ENCODE results near the gene EEF1AKMT2. TPM values are rescaled to one million over a fixed set of nuclear protein-coding genes. Genes with fewer than 3 reads are reported as not detected.
"Not testable (repeated sequence)": the region's sequence is repeated elsewhere in the genome, so short reads cannot be mapped to it uniquely, and the experiment has no call there.

The EEF1AKMT2 gene
- total and polyA plus RNA-seq, 9 of the 15 experiments (the other 6 are each of a cell fraction or from before 2014, with no cell fraction given) = 9.3 to 34.3 (median 23.7) TPM

- Histone ChIP-seq H4K20me1 (replicated peaks; ENCODE audit: control insufficient read depth, insufficient read depth, low read length) (0 out of 2 replicates have a peak, but pooled peaks cover 5% of the 10 kb centered on the region), H3K27ac (ENCODE audit: extremely low read depth, low read depth, low read length) (no peak overlapping the region), H3K9me1 (ENCODE audit: control insufficient read depth, insufficient read depth, low read length) (no peaks in the 10 kb centered on the region), H2AFZ (ENCODE audit: low read depth, low read length) (no peak overlapping the region), H3K4me1 (replicated peaks in 1 of 2; ENCODE audit: control insufficient read depth in 2 of 2, insufficient read depth in 2 of 2, low read length in 2 of 2) (peaks cover 5 to 18% of the 10 kb centered on the region in 2 experiments; a peak in 4 of 5 replicates), H3K9me3 (replicated peaks; ENCODE audit: control insufficient read depth, insufficient read depth, low read depth, low read length) (no peaks in the 10 kb centered on the region), H3K4me2 (ENCODE audit: insufficient read depth, low read length) (no peak overlapping the region), H3K27me3 (ENCODE audit: control insufficient read depth in 2 of 2, insufficient read depth in 2 of 2, low read length in 2 of 2) (no peaks in the 10 kb centered on the region), H3K9ac (ENCODE audit: insufficient read depth in 1 of 2, low read depth in 2 of 2, low read length in 2 of 2) (no peak overlapping the region), H3K36me3 (ENCODE audit: control insufficient read depth, insufficient read depth, low read length) (peaks cover 14% of the 10 kb centered on the region), H3K4me3 (no peak overlapping the region), H3K79me2 (ENCODE audit: control insufficient read depth, insufficient read depth, low read length) (peaks cover 16% of the 10 kb centered on the region)
- FAIRE-seq = no peak
- WGBS (ENCODE audit: insufficient coverage, low coverage, missing lambda C conversion rate) = 71% methylated on average over 2 of the region's 2 CpGs
- in situ Hi-C loops (cut with MboI) (loop anchor here (10.0 kb wide), 1 partner anchor 298 kb away; no protein-coding TSS in a partner anchor), intact Hi-C loops (cut with micrococcal nuclease) (loop anchor here (10.0 kb wide), 1 partner anchor 78 kb away; no protein-coding TSS in a partner anchor)
- CTCF ChIA-PET (ENCODE audit: low intra/inter-chr PET ratio) = no interaction called here
- DNase-seq (ENCODE audit: extremely low read depth in 1 of 4, low spot score in 3 of 4) = no peak
- POLR2A ChIA-PET = interaction anchor here (0.6 to 2.5 kb wide), 3 partner anchors 11 to 64 kb away, joined by 3 to 10 read pairs (median 3); no protein-coding TSS in a partner anchor
- TF ChIP-seq, protein P1, sequence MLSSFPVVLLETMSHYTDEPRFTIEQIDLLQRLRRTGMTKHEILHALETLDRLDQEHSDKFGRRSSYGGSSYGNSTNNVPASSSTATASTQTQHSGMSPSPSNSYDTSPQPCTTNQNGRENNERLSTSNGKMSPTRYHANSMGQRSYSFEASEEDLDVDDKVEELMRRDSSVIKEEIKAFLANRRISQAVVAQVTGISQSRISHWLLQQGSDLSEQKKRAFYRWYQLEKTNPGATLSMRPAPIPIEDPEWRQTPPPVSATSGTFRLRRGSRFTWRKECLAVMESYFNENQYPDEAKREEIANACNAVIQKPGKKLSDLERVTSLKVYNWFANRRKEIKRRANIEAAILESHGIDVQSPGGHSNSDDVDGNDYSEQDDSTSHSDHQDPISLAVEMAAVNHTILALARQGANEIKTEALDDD (IDR thresholded peaks at IDR 0.05) = no peak
- no peak for TF ChIP-seq MAX (CRISPR knock-in tag; IDR thresholded peaks at IDR 0.05)
- TF ChIP-seq ZNF184 (CRISPR knock-in tag; IDR thresholded peaks at IDR 0.05) = no peak
- no peak for TF ChIP-seq AFF4 (CRISPR knock-in tag; IDR thresholded peaks at IDR 0.05)
- TF ChIP-seq NFXL1 (CRISPR knock-in tag; IDR thresholded peaks at IDR 0.05) = no peak
- TF ChIP-seq ZZZ3 (IDR thresholded peaks at IDR 0.05) = no peak
- TF ChIP-seq SRF (CRISPR knock-in tag; IDR thresholded peaks at IDR 0.05) = no peak
- ATAC-seq = no peak
- no TSS peak for BruUV-seq (replicated peaks)
Measured at GRCh38 chr10:124746992-124747391, 44.7 kb downstream of the EEF1AKMT2 start.

- H3K27ac ChIP-seq (ENCODE audit: extremely low read depth, low read depth, low read length); BruUV-seq (replicated peaks); H3K4me2 ChIP-seq (ENCODE audit: insufficient read depth, low read length); DNase-seq (ENCODE audit: extremely low read depth in 1 of 4, low spot score in 3 of 4); H3K4me3 ChIP-seq; ATAC-seq; H3K9me1 ChIP-seq (ENCODE audit: control insufficient read depth, insufficient read depth, low read length); H3K9ac ChIP-seq (ENCODE audit: insufficient read depth in 1 of 2, low read depth in 2 of 2, low read length in 2 of 2); H3K27me3 ChIP-seq (ENCODE audit: control insufficient read depth in 2 of 2, insufficient read depth in 2 of 2, low read length in 2 of 2); FAIRE-seq; H4K20me1 ChIP-seq (replicated peaks; ENCODE audit: control insufficient read depth, insufficient read depth, low read length); H2AFZ ChIP-seq (ENCODE audit: low read depth, low read length); H3K9me3 ChIP-seq (replicated peaks; ENCODE audit: control insufficient read depth, insufficient read depth, low read depth, low read length): not testable (repeated sequence)
- POLR2A ChIA-PET = interaction anchor here (1.0 to 2.5 kb wide), 2 partner anchors 12 to 14 kb away, joined by 3 to 10 read pairs; no protein-coding TSS in a partner anchor
- 87% methylated on average over 5 of the region's 8 CpGs for WGBS (ENCODE audit: insufficient coverage, low coverage, missing lambda C conversion rate)
- H3K79me2 ChIP-seq (ENCODE audit: control insufficient read depth, insufficient read depth, low read length) = peaks cover 22% of the 10 kb centered on the region
- in situ Hi-C loops (cut with MboI) = loop anchor here (10.0 kb wide), 1 partner anchor 298 kb away; no protein-coding TSS in a partner anchor
- H3K4me1 ChIP-seq (replicated peaks in 1 of 2; ENCODE audit: control insufficient read depth in 2 of 2, insufficient read depth in 2 of 2, low read length in 2 of 2) = peaks cover 9 to 19% of the 10 kb centered on the region in 2 experiments; a peak in 4 of 5 replicates
- CTCF ChIA-PET (ENCODE audit: low intra/inter-chr PET ratio) = interaction anchor here (2.5 to 2.7 kb wide), 2 partner anchors 206 to 215 kb away, joined by 14 to 17 read pairs; no protein-coding TSS in a partner anchor
- intact Hi-C loops (cut with micrococcal nuclease) = loop anchor here (10.0 kb wide), 1 partner anchor 78 kb away; no protein-coding TSS in a partner anchor
- peaks cover 14% of the 10 kb centered on the region for H3K36me3 ChIP-seq (ENCODE audit: control insufficient read depth, insufficient read depth, low read length)
Measured at GRCh38 chr10:124746447-124746846, 45.2 kb downstream of the EEF1AKMT2 start.
